HepG2 (cell line): ENCODE data around the gene ZNF880. TPM values are rescaled to one million over a fixed set of nuclear protein-coding genes. Genes with fewer than 3 reads are reported as not detected.
A peak's percentile ranks its signal among the peaks of the same experiment; 100 is the strongest.

ENCODE experiments used
- ARNTL ChIP-seq: sonication (generic); formaldehyde crosslinking; IDR thresholded peaks from 2 replicates; pipeline ENCODE4 v1.4.0; 2020; ENCODE audit warnings: mild to moderate bottlenecking, missing genetic modification reagents
- EEA1 ChIP-seq: sonication (generic); formaldehyde crosslinking; IDR thresholded peaks from 2 replicates; pipeline ENCODE4 v1.5.1; 2020; ENCODE audit warnings: mild to moderate bottlenecking, missing genetic modification reagents, borderline replicate concordance
- MAFF ChIP-seq: IDR thresholded peaks from 2 replicates; pipeline ENCODE4 v1.6.1; 2011; ENCODE audit warnings: low read depth, low read length, improper control_type of control experiment
- NR2C2 ChIP-seq: sonication (generic); formaldehyde crosslinking; IDR thresholded peaks from 2 replicates; pipeline ENCODE4 v1.4.0; 2020; ENCODE audit warnings: missing genetic modification reagents, mild to moderate bottlenecking, moderate library complexity, borderline replicate concordance
- PHF20 ChIP-seq: sonication (generic); formaldehyde crosslinking; IDR thresholded peaks from 2 replicates; pipeline ENCODE4 v1.5.0; 2020; ENCODE audit warnings: mild to moderate bottlenecking, missing genetic modification reagents
- SAP130 ChIP-seq: IDR thresholded peaks from 2 replicates; pipeline ENCODE4 v1.6.1; 2016; ENCODE audit warnings: low read depth
- SRY ChIP-seq: sonication (generic); formaldehyde crosslinking; IDR thresholded peaks from 2 replicates; pipeline ENCODE4 v1.8.0; 2022; ENCODE audit warnings: mild to moderate bottlenecking, missing genetic modification reagents
- STAT5B ChIP-seq: sonication (generic); formaldehyde crosslinking; IDR thresholded peaks from 2 replicates; pipeline ENCODE4 v1.4.0; 2020; ENCODE audit warnings: missing genetic modification reagents
- TAF1 ChIP-seq: sonication (generic); formaldehyde crosslinking; IDR thresholded peaks from 2 replicates; pipeline ENCODE4 v1.4.0; 2020; ENCODE audit warnings: missing genetic modification reagents
- XRCC5 ChIP-seq: fragments of 200-400 bp; formaldehyde crosslinking; optimal IDR thresholded peaks from 2 replicates; pipeline ENCODE3; 2017; ENCODE audit warnings: mild to moderate bottlenecking, low read length
- YEATS2 ChIP-seq: sonication (generic); formaldehyde crosslinking; IDR thresholded peaks from 2 replicates; pipeline ENCODE4 v1.4.0; 2020; ENCODE audit warnings: missing genetic modification reagents, borderline replicate concordance
- ZNF335 ChIP-seq: sonication (generic); formaldehyde crosslinking; IDR thresholded peaks from 2 replicates; pipeline ENCODE4 v1.4.0; 2020; ENCODE audit warnings: missing genetic modification reagents
- ZNF547 ChIP-seq: sonication (generic); formaldehyde crosslinking; IDR thresholded peaks from 2 replicates; pipeline ENCODE4 v1.5.1; 2020; ENCODE audit warnings: mild to moderate bottlenecking, missing genetic modification reagents
- ZNF569 ChIP-seq: sonication (generic); formaldehyde crosslinking; IDR thresholded peaks from 2 replicates; pipeline ENCODE4 v1.5.0; 2020; ENCODE audit warnings: mild to moderate bottlenecking, missing genetic modification reagents, moderate library complexity, borderline replicate concordance
- ZNF782 ChIP-seq: sonication (generic); formaldehyde crosslinking; IDR thresholded peaks from 2 replicates; pipeline ENCODE4 v1.4.0; 2020; ENCODE audit warnings: missing genetic modification reagents, mild to moderate bottlenecking, borderline replicate concordance
- ZNF788 ChIP-seq: sonication (generic); formaldehyde crosslinking; IDR thresholded peaks from 2 replicates; pipeline ENCODE4 v1.5.0; 2020; ENCODE audit warnings: mild to moderate bottlenecking, missing genetic modification reagents, borderline replicate concordance
- polyA plus RNA-seq, 8 experiments: library from polyadenylated mRNA; depleted of rRNA in 3 of 8; stranded (reverse) in 7 of 8; unstranded in 1 of 8; fragments of >200 nt; fragmentation: Illumina TruSeq in 4 of 8; extraction: Trizol in 4 of 8; gene quantifications; 2 replicates each; pipeline versions ENCODE4 v1.2.1 to v1.2.3, GENCODE V29; 2011 to 2016; ENCODE audit warnings: low read depth in 4 of 8, missing spikeins in 1 of 8, mixed read lengths in 1 of 8; ENCODE audit not compliant: insufficient read depth in 1 of 8
- total RNA-seq, 5 experiments: library from RNA; depleted of rRNA; stranded (reverse); fragments of >200 nt; fragmentation: Illumina TruSeq; extraction: Trizol; gene quantifications; 2 replicates each; pipeline ENCODE4 v1.2.3, GENCODE V29; 2016; ENCODE audit warnings: low read depth in 1 of 5
- TF ChIP-seq, protein P1 (sequence below): sonication (generic); formaldehyde crosslinking; IDR thresholded peaks from 2 replicates; pipeline ENCODE4 v1.5.0; 2020; ENCODE audit warnings: mild to moderate bottlenecking, missing genetic modification reagents, borderline replicate concordance
- TF ChIP-seq, protein P2 (sequence below): sonication (generic); formaldehyde crosslinking; conservative IDR thresholded peaks from 2 replicates; pipeline ENCODE4 v1.4.0; 2020; ENCODE audit warnings: mild to moderate bottlenecking, missing genetic modification reagents, moderate library complexity
- TF ChIP-seq, protein P3 (sequence below): sonication (generic); formaldehyde crosslinking; IDR thresholded peaks from 2 replicates; pipeline ENCODE4 v1.4.0; 2020; ENCODE audit warnings: missing genetic modification reagents, borderline replicate concordance

ZNF880 gene
- total and polyA plus RNA-seq, 2 of the 13 experiments (the other 11 are each of a cell fraction or from before 2014, with no cell fraction given) = 0.03 to 0.18 TPM

DNA sequence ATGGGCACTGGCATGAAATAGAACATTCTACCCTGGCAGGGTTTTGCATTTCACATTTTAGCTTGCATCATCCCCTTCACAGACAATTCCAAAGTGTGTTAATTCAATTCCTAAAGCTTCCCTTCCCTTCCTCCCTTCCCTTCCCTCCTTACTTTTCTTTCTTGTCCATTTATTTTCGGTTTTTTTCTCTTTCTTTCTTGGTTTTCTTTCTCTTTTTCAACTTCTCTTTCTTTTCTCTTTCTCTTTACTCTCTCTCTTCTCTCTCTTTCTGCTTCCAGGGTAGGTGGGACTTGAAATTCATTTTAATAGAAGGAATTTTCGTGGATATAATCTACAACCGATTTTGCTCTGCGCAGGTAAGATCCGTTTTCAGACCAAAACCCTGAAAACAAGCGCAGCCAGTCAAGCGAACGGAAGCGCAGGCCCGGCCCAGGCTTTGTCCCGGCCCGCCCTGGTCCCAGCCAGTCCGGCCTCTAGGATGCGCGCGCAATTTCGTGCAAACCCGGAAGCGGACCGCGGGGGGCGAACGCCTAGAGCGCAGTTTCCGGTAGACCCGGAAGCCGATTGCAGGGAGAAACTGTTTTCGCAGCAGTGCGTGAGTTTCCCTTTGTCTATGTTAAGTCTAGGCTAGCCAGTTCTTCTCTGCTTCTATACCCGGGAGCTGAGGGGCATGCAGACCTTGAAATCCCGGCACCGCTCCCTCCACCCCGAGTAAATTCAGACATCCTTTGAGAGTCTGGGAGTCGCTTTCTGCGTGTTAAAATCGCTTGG lies 27.8 kb downstream of the ZNF880 start, which contains the start of gene ZNF528 (continued):
- TF ChIP-seq, protein P1, sequence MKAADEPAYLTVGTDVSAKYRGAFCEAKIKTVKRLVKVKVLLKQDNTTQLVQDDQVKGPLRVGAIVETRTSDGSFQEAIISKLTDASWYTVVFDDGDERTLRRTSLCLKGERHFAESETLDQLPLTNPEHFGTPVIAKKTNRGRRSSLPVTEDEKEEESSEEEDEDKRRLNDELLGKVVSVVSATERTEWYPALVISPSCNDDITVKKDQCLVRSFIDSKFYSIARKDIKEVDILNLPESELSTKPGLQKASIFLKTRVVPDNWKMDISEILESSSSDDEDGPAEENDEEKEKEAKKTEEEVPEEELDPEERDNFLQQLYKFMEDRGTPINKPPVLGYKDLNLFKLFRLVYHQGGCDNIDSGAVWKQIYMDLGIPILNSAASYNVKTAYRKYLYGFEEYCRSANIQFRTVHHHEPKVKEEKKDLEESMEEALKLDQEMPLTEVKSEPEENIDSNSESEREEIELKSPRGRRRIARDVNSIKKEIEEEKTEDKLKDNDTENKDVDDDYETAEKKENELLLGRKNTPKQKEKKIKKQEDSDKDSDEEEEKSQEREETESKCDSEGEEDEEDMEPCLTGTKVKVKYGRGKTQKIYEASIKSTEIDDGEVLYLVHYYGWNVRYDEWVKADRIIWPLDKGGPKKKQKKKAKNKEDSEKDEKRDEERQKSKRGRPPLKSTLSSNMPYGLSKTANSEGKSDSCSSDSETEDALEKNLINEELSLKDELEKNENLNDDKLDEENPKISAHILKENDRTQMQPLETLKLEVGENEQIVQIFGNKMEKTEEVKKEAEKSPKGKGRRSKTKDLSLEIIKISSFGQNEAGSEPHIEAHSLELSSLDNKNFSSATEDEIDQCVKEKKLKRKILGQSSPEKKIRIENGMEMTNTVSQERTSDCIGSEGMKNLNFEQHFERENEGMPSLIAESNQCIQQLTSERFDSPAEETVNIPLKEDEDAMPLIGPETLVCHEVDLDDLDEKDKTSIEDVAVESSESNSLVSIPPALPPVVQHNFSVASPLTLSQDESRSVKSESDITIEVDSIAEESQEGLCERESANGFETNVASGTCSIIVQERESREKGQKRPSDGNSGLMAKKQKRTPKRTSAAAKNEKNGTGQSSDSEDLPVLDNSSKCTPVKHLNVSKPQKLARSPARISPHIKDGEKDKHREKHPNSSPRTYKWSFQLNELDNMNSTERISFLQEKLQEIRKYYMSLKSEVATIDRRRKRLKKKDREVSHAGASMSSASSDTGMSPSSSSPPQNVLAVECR (CRISPR knock-in tag) = peak; percentile 83; the same call in 1 of the 2 replicates
- TF ChIP-seq SRY (no peak), XRCC5 (peak; percentile 37), ARNTL (CRISPR knock-in tag) (0 out of 2 replicates have a peak, but pooled peaks have one; percentile 48), STAT5B (CRISPR knock-in tag) (no peak), ZNF547 (CRISPR knock-in tag) (peak; percentile 70; the same call in 1 of the 2 replicates), SAP130 (CRISPR knock-in tag) (peak; percentile 96), YEATS2 (CRISPR knock-in tag) (peak; percentile 58; the same call in 1 of the 2 replicates), MAFF (no peak), ZNF335 (peak; percentile 86), ZNF788 (CRISPR knock-in tag) (peak; percentile 64; the same call in 1 of the 2 replicates), ZNF569 (CRISPR knock-in tag) (no peak), NR2C2 (peak; percentile 98), TAF1 (peak; percentile 44; the same call in 1 of the 2 replicates), PHF20 (CRISPR knock-in tag) (peak; percentile 92), ZNF782 (peak; percentile 70; the same call in 1 of the 2 replicates), EEA1 (CRISPR knock-in tag) (peak; percentile 47; the same call in 1 of the 2 replicates)
- TF ChIP-seq, protein P2, sequence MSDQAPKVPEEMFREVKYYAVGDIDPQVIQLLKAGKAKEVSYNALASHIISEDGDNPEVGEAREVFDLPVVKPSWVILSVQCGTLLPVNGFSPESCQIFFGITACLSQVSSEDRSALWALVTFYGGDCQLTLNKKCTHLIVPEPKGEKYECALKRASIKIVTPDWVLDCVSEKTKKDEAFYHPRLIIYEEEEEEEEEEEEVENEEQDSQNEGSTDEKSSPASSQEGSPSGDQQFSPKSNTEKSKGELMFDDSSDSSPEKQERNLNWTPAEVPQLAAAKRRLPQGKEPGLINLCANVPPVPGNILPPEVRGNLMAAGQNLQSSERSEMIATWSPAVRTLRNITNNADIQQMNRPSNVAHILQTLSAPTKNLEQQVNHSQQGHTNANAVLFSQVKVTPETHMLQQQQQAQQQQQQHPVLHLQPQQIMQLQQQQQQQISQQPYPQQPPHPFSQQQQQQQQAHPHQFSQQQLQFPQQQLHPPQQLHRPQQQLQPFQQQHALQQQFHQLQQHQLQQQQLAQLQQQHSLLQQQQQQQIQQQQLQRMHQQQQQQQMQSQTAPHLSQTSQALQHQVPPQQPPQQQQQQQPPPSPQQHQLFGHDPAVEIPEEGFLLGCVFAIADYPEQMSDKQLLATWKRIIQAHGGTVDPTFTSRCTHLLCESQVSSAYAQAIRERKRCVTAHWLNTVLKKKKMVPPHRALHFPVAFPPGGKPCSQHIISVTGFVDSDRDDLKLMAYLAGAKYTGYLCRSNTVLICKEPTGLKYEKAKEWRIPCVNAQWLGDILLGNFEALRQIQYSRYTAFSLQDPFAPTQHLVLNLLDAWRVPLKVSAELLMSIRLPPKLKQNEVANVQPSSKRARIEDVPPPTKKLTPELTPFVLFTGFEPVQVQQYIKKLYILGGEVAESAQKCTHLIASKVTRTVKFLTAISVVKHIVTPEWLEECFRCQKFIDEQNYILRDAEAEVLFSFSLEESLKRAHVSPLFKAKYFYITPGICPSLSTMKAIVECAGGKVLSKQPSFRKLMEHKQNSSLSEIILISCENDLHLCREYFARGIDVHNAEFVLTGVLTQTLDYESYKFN (CRISPR knock-in tag) = 0 out of 2 replicates have a peak, but pooled peaks have one; percentile 13
- TF ChIP-seq, protein P3, sequence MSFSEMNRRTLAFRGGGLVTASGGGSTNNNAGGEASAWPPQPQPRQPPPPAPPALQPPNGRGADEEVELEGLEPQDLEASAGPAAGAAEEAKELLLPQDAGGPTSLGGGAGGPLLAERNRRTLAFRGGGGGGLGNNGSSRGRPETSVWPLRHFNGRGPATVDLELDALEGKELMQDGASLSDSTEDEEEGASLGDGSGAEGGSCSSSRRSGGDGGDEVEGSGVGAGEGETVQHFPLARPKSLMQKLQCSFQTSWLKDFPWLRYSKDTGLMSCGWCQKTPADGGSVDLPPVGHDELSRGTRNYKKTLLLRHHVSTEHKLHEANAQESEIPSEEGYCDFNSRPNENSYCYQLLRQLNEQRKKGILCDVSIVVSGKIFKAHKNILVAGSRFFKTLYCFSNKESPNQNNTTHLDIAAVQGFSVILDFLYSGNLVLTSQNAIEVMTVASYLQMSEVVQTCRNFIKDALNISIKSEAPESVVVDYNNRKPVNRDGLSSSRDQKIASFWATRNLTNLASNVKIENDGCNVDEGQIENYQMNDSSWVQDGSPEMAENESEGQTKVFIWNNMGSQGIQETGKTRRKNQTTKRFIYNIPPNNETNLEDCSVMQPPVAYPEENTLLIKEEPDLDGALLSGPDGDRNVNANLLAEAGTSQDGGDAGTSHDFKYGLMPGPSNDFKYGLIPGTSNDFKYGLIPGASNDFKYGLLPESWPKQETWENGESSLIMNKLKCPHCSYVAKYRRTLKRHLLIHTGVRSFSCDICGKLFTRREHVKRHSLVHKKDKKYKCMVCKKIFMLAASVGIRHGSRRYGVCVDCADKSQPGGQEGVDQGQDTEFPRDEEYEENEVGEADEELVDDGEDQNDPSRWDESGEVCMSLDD = no peak
